Stomach (tissue), 9 donors: Measurements from ENCODE around the gene DOK6. TPM values are rescaled to one million over a fixed set of nuclear protein-coding genes. Genes with fewer than 3 reads are reported as not detected.

Source experiments
- DNase-seq, 2 donors: peaks; one replicate each; pipeline versions ENCODE4 v3.0.0 to v3.0.0-alpha.2; 2013 to 2019
- H3K27ac ChIP-seq, 5 donors: fragments of 200-600 bp in 4 of 5; sonication (generic) in 4 of 5; one replicate each; pipeline ENCODE4 v1.5.1; 2013 to 2019; ENCODE audit warnings: mild to moderate bottlenecking in 1 of 5, moderate library complexity in 1 of 5
- H3K27me3 ChIP-seq, 3 donors: fragments of 200-600 bp; sonication (generic); one replicate each; pipeline ENCODE4 v1.5.1; 2017 to 2019; ENCODE audit warnings: mixed run types in 1 of 3
- H3K36me3 ChIP-seq, 4 donors: fragments of 200-600 bp; sonication (generic); 1 replicate in 3 of 4; 2 replicates in 1 of 4; pipeline ENCODE4 v1.5.1; 2016 to 2019
- H3K4me1 ChIP-seq, 4 donors: fragments of 200-600 bp; sonication (generic); one replicate each; pipeline ENCODE4 v1.5.1; 2016 to 2019
- H3K4me3 ChIP-seq, 4 donors: fragments of 200-600 bp; sonication (generic) in 3 of 4; one replicate each; pipeline ENCODE4 v1.5.1; 2016 to 2019; ENCODE audit warnings: mild to moderate bottlenecking in 1 of 4
- H3K9me3 ChIP-seq, 4 donors: fragments of 200-600 bp; sonication (generic); one replicate each; pipeline ENCODE4 v1.5.1; 2016 to 2019
- EP300 ChIP-seq: sonication (generic); formaldehyde crosslinking; IDR thresholded peaks from one replicate; pipeline ENCODE4 v1.6.1; 2017; ENCODE audit warnings: antibody characterized with exemption
- POLR2A ChIP-seq, 4 donors: fragments of 450-650 bp; IDR thresholded peaks; one replicate each; pipeline ENCODE4 v1.6.1; 2016; ENCODE audit warnings: antibody characterized with exemption in 4 of 4, control low read depth in 2 of 4, mild to moderate bottlenecking in 1 of 4, moderate library complexity in 1 of 4
- POLR2AphosphoS5 ChIP-seq, 3 donors: sonication (generic); formaldehyde crosslinking; IDR thresholded peaks; one replicate each; pipeline ENCODE4 v1.6.1; 2016; ENCODE audit warnings: antibody characterized with exemption in 3 of 3
- WGBS, 5 donors: extraction: QIAGEN DNeasy Blood & Tissue Kit in 3 of 5; methylation state at CpG; one replicate each; pipeline versions ENCODE4 v1.1.5 to v1.1.7; 2013 to 2018; 5-methylcytosine and 5-hydroxymethylcytosine counted together
- intact Hi-C: fragments of 100-400 bp; cut with DNase I; formaldehyde crosslinking; loops from one replicate; pipeline ENCODE4 v1.15.1; 2023; ENCODE audit warnings: low total_unique reads
- polyA plus RNA-seq, 3 donors: library from polyadenylated mRNA; stranded (reverse); fragments of 200-250 nt; gene quantifications; one replicate each; pipeline ENCODE4 v1.2.3, GENCODE V29; 2013
- total RNA-seq, 5 donors: library from RNA; depleted of rRNA; stranded (reverse); fragments of >200 nt; gene quantifications; one replicate each; pipeline versions ENCODE4 v1.1.0 to v1.2.3, GENCODE V29; 2014 to 2016
- TF ChIP-seq, protein P1 (sequence below), 7 experiments: fragments of 450-650 bp in 4 of 7; fragments of 200-600 bp in 3 of 7; sonication (generic) in 3 of 7; IDR thresholded peaks; one replicate each; pipeline ENCODE4 v1.5.1; 2016 to 2019; ENCODE audit warnings: antibody characterized with exemption in 7 of 7, control low read depth in 2 of 7, mild to moderate bottlenecking in 1 of 7
- donor health status: healthy with polysubstance abuse.
- donor health status: Bipolar disorder and iron deficiency.
- donor health status: healthy.

Gene DOK6
- total and polyA plus RNA-seq, 8 donors = 0.18 to 10.1 (median 1.7) TPM; not detected in 1

DNA sequence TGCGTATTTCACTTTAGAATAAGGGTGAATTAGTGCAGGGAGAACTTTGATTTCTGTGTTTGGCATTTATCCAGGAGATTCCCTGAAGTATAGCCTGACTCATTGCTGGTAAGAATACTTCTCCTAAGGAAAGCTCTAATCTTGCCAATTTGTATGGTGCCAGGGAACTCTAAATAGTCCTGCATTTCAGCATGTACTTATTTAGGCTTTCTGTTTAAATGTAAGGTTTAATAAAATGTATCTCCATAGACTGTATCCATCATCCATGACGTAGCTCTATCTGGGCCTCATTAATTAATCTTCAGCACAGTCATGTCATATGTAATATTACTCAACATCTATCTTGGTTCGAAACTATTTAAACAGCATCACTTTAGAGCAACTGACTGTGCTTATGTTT lies 127.7 kb downstream of the DOK6 start:
- TF ChIP-seq, protein P1, sequence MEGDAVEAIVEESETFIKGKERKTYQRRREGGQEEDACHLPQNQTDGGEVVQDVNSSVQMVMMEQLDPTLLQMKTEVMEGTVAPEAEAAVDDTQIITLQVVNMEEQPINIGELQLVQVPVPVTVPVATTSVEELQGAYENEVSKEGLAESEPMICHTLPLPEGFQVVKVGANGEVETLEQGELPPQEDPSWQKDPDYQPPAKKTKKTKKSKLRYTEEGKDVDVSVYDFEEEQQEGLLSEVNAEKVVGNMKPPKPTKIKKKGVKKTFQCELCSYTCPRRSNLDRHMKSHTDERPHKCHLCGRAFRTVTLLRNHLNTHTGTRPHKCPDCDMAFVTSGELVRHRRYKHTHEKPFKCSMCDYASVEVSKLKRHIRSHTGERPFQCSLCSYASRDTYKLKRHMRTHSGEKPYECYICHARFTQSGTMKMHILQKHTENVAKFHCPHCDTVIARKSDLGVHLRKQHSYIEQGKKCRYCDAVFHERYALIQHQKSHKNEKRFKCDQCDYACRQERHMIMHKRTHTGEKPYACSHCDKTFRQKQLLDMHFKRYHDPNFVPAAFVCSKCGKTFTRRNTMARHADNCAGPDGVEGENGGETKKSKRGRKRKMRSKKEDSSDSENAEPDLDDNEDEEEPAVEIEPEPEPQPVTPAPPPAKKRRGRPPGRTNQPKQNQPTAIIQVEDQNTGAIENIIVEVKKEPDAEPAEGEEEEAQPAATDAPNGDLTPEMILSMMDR (IDR thresholded peaks at IDR 0.05) = no peak
- Histone ChIP-seq H3K4me3 (no peak overlapping the region), H3K27ac (no peak overlapping the region), H3K4me1 (no peaks in the 10 kb centered on the region), H3K27me3 (no peaks in the 10 kb centered on the region), H3K36me3 (no peaks in the 10 kb centered on the region), H3K9me3 (no peaks in the 10 kb centered on the region)
- WGBS, 5 donors = 66 to 80% (median 75%) methylated on average over 3 of the region's 3 CpGs
- DNase-seq = no peak
- intact Hi-C loops = no loop called here

DNA sequence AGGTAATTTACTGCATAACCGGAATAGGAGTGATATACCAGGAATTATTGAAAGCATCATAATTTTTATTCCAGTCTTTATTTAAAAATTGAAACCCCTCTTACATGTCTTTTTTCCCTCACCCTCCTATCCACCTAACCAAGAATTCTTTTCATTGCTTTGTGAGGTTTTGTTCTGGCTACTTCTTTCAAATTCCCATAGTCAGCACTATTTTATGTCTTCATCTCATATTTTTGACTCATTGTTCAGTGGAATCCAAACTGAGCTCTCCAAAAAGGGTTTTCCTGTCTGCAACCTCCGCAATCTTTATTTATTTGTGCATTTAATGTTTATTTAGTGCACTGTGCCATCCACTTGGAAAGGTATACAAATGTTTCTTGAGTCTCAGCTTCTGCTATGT lies 128.5 kb downstream of the DOK6 start:
- TF ChIP-seq POLR2A (IDR thresholded peaks at IDR 0.05) (no peak), POLR2AphosphoS5 (IDR thresholded peaks at IDR 0.05) (no peak), EP300 (no peak)
- TF ChIP-seq, protein P1 (IDR thresholded peaks at IDR 0.05) = no peak
- H3K27ac ChIP-seq = no peak overlapping the region
- DNase-seq = no peak
- no peaks in the 10 kb centered on the region for H3K27me3 ChIP-seq
- H3K9me3 ChIP-seq = no peaks in the 10 kb centered on the region
- H3K36me3 ChIP-seq = no peaks in the 10 kb centered on the region
- H3K4me1 ChIP-seq = no peaks in the 10 kb centered on the region
- 77 to 81% (median 79%) methylated on average over 2 of the region's 2 CpGs for WGBS, 5 donors
- intact Hi-C loops = no loop called here
- H3K4me3 ChIP-seq = no peak overlapping the region

DNA sequence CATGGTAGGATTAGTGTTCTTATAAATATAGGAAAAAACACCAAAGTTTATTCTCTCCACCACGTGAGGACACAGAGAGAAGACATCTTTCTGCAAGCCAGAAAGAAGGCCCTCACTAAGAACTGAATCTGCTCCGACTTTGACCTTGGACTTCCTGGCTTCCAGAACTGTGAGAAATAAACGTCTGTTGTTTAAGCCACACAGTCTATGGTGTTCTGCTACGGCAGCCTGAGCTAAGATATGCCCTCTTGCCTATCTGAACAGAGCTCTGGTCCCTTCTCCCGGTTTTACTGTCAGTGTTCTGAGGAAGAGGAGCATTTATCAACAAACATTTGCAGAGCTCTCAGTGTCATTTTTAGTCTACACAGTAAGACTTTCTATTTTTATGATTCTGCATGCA lies 131.3 kb downstream of the DOK6 start:
- Histone ChIP-seq H3K27ac (no peak overlapping the region), H3K9me3 (no peaks in the 10 kb centered on the region), H3K27me3 (no peaks in the 10 kb centered on the region), H3K4me3 (no peak overlapping the region), H3K36me3 (no peaks in the 10 kb centered on the region), H3K4me1 (no peaks in the 10 kb centered on the region)
- TF ChIP-seq POLR2A (IDR thresholded peaks at IDR 0.05) = no peak
- TF ChIP-seq EP300 = no peak
- TF ChIP-seq POLR2AphosphoS5 (IDR thresholded peaks at IDR 0.05) = no peak
- TF ChIP-seq, protein P1 (IDR thresholded peaks at IDR 0.05) = no peak
- 60 to 71% (median 63%) methylated on average over 5 of the region's 5 CpGs for WGBS, 5 donors
- intact Hi-C loops = no loop called here
- DNase-seq = no peak

DNA sequence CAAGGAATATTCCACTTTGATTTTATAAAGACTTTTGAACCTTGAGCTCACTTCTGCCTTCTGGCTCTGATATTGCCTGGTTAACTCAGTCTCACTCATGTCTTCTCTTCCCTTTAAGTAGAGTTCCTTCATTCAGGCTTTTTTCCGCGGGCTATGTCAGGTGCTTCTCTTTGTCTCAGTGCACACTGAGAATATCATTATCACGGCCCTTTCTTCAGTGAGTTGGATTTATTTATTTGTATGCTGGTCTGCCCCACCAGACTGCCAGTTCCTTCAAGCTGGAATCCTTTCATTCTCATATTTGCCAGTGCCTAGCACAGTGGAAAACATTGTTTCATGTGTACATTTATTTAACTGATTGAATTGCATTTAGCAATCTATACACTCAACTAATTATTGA lies 136.5 kb downstream of the DOK6 start:
- H3K27ac ChIP-seq = no peak overlapping the region
- H3K4me3 ChIP-seq = no peak overlapping the region
- no peak for DNase-seq
- WGBS, 5 donors = 80 to 96% (median 90%) methylated on average over 3 of the region's 3 CpGs
- no peaks in the 10 kb centered on the region for H3K36me3 ChIP-seq
- H3K27me3 ChIP-seq = no peaks in the 10 kb centered on the region
- TF ChIP-seq POLR2A (IDR thresholded peaks at IDR 0.05) (no peak), POLR2AphosphoS5 (IDR thresholded peaks at IDR 0.05) (no peak), EP300 (no peak)
- TF ChIP-seq, protein P1 (IDR thresholded peaks at IDR 0.05) = no peak
- H3K9me3 ChIP-seq = peaks cover 0 to 3% (median 0%) of the 10 kb centered on the region in 4 donors
- intact Hi-C loops = no loop called here
- no peaks in the 10 kb centered on the region for H3K4me1 ChIP-seq
